ENCODE results near the gene ALDH3A2.
A peak's percentile ranks its signal among the peaks of the same experiment; 100 is the strongest.

DNA sequence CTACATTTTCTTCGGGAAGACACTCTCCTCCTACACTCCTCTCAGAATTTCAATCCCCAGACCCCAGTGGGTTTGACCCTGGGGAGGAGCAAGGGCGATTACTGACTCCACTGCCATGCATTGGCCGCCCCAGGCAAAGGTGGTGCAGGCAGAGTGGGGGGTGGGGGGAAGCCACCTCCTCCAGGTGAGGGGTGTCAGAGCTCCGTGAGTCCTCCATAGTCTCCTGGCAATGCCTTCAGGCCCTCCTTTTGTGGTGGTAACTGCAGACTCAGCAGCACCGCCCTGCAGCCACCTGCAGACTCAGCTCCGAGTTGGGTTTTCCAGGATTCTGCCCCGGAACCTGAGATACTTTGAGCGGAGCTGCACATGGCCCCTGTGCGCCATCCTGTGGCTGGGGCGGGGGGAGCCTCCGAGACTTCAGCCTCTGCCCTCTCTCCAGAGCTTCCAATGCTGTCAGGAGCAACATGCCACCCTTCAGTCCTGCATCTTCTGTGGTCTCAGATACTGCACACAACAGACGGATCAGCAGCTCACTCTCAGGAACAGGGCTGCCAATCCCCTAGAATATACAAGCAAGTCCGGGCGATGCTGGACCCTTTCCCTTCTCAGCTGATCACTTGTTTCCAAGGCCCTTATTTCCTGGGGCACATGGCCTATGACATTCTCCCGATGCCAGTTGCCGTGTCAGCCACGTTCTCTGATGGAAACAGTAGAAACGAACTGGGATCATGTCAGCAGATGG is 70.2 kb downstream of the ALDH3A2 start:
- TF ChIP-seq, protein P1, sequence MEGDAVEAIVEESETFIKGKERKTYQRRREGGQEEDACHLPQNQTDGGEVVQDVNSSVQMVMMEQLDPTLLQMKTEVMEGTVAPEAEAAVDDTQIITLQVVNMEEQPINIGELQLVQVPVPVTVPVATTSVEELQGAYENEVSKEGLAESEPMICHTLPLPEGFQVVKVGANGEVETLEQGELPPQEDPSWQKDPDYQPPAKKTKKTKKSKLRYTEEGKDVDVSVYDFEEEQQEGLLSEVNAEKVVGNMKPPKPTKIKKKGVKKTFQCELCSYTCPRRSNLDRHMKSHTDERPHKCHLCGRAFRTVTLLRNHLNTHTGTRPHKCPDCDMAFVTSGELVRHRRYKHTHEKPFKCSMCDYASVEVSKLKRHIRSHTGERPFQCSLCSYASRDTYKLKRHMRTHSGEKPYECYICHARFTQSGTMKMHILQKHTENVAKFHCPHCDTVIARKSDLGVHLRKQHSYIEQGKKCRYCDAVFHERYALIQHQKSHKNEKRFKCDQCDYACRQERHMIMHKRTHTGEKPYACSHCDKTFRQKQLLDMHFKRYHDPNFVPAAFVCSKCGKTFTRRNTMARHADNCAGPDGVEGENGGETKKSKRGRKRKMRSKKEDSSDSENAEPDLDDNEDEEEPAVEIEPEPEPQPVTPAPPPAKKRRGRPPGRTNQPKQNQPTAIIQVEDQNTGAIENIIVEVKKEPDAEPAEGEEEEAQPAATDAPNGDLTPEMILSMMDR (IDR thresholded peaks at IDR 0.05), result peak in 5 of 7 experiments; percentile 6 to 52 (median 36)
- TF ChIP-seq POLR2A (IDR thresholded peaks at IDR 0.05), result no peak
